Ascending aorta (tissue), 2 donors: ENCODE results near the gene RAB6B. TPM values are rescaled to one million over a fixed set of nuclear protein-coding genes. Genes with fewer than 3 reads are reported as not detected.

Experiments used
- DNase-seq, 2 donors: peaks; one replicate each; pipeline ENCODE4 v3.0.0-alpha.2; 2019; ENCODE audit warnings: low spot score in 2 of 2
- H3K27ac ChIP-seq, 2 donors: fragments of 200-600 bp; sonication (generic); one replicate each; pipeline ENCODE4 v1.5.1; 2016 to 2017; ENCODE audit warnings: mild to moderate bottlenecking in 1 of 2
- H3K27me3 ChIP-seq: fragments of 200-600 bp; sonication (generic); one replicate; pipeline ENCODE4 v1.5.1; 2017
- H3K36me3 ChIP-seq, 2 donors: fragments of 200-600 bp; sonication (generic); one replicate each; pipeline ENCODE4 v1.5.1; 2016
- H3K4me1 ChIP-seq, 2 donors: fragments of 200-600 bp; sonication (generic); one replicate each; pipeline ENCODE4 v1.5.1; 2016 to 2017; ENCODE audit warnings: mild to moderate bottlenecking in 1 of 2
- H3K4me3 ChIP-seq, 2 donors: fragments of 200-600 bp; sonication (generic); one replicate each; pipeline ENCODE4 v1.5.1; 2016 to 2017; ENCODE audit warnings: mild to moderate bottlenecking in 1 of 2
- H3K9me3 ChIP-seq, 2 donors: fragments of 200-600 bp; sonication (generic); one replicate each; pipeline ENCODE4 v1.5.1; 2016
- intact Hi-C: fragments of 100-400 bp; cut with DNase I; formaldehyde crosslinking; loops from one replicate; pipeline ENCODE4 v1.15.1; 2023
- total RNA-seq: library from RNA; depleted of rRNA; stranded (reverse); fragments of >200 nt; gene quantifications from one replicate; pipeline ENCODE4 v1.1.0, GENCODE V29; 2016
- TF ChIP-seq, protein P1 (sequence below), 3 experiments: fragments of 200-600 bp in 2 of 3; fragments of 450-650 bp in 1 of 3; sonication (generic) in 2 of 3; IDR thresholded peaks; one replicate each; pipeline ENCODE4 v1.5.1; 2016 to 2019; ENCODE audit warnings: antibody characterized with exemption in 3 of 3, mild to moderate bottlenecking in 1 of 3, moderate library complexity in 1 of 3

The RAB6B gene
- total RNA-seq, 1 donor from 2014 or later, result 0.75 TPM

DNA sequence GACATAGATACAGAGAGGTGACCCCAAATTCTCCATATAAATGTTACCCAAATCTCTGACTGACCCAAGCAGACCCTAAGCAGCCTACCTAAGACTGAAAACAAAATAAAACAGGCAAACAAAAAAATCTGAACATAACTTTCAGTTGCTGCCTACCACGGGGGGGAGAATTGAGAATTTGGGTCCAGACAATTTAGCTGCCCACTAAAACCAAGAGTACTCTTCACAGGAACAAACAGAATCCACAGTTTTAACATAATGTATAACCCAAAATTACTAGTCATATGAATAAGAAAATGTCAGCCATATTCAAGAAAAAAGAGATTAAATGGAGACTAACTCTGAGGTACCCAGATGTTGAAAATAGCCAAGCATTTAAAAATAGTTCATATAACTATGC is 45.6 kb downstream of the RAB6B start:
- H3K4me1 ChIP-seq, result peaks cover 5 to 6% of the 10 kb centered on the region in 2 donors
- H3K27ac ChIP-seq, result no peak overlapping the region
- no peak overlapping the region for H3K4me3 ChIP-seq
- H3K9me3 ChIP-seq, result no peaks in the 10 kb centered on the region
- no peak for DNase-seq
- H3K27me3 ChIP-seq, result no peaks in the 10 kb centered on the region
- TF ChIP-seq, protein P1, sequence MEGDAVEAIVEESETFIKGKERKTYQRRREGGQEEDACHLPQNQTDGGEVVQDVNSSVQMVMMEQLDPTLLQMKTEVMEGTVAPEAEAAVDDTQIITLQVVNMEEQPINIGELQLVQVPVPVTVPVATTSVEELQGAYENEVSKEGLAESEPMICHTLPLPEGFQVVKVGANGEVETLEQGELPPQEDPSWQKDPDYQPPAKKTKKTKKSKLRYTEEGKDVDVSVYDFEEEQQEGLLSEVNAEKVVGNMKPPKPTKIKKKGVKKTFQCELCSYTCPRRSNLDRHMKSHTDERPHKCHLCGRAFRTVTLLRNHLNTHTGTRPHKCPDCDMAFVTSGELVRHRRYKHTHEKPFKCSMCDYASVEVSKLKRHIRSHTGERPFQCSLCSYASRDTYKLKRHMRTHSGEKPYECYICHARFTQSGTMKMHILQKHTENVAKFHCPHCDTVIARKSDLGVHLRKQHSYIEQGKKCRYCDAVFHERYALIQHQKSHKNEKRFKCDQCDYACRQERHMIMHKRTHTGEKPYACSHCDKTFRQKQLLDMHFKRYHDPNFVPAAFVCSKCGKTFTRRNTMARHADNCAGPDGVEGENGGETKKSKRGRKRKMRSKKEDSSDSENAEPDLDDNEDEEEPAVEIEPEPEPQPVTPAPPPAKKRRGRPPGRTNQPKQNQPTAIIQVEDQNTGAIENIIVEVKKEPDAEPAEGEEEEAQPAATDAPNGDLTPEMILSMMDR (IDR thresholded peaks at IDR 0.05), result no peak
- H3K36me3 ChIP-seq, result no peaks in the 10 kb centered on the region
- intact Hi-C loops, result no loop called here

DNA sequence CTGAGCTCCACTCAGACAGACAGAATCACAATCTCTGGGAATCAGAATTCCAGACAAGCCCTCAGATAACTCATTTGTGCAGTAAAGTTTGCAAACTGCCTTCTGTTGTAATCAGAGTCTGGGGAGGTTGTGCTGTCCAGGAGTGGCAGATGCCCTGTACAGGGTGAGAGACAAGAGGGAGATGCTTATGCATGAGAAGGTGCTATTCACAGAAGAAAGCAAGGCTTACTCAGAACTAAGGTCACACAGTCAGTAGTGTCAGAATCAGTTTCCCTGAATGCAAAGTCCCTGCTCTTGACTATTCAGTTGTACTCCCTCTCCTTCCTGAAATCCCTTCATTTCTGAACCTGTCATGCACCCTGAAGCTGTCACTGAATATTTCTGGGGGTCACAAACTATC is 46.3 kb downstream of the RAB6B start:
- H3K9me3 ChIP-seq, result no peaks in the 10 kb centered on the region
- TF ChIP-seq, protein P1 (IDR thresholded peaks at IDR 0.05), result no peak
- no peak for DNase-seq
- no peak overlapping the region for H3K27ac ChIP-seq
- no peaks in the 10 kb centered on the region for H3K36me3 ChIP-seq
- peaks cover 4 to 6% of the 10 kb centered on the region in 2 donors for H3K4me1 ChIP-seq
- intact Hi-C loops, result no loop called here
- H3K27me3 ChIP-seq, result no peaks in the 10 kb centered on the region
- no peak overlapping the region for H3K4me3 ChIP-seq

GRCh38 chr3:133845127-133845526 is 50.6 kb downstream of the RAB6B start:
- DNase-seq, result no peak
- H3K4me1 ChIP-seq, result no peaks in the 10 kb centered on the region
- H3K27ac ChIP-seq, result no peak overlapping the region
- no peaks in the 10 kb centered on the region for H3K27me3 ChIP-seq
- peaks cover 0 to 4% of the 10 kb centered on the region in 2 donors for H3K36me3 ChIP-seq
- H3K9me3 ChIP-seq, result no peaks in the 10 kb centered on the region
- no peak overlapping the region for H3K4me3 ChIP-seq
- TF ChIP-seq, protein P1 (IDR thresholded peaks at IDR 0.05), result no peak
- intact Hi-C loops, result no loop called here

- Histone ChIP-seq H3K27ac (no peak overlapping the region), H3K9me3 (no peaks in the 10 kb centered on the region), H3K27me3 (no peaks in the 10 kb centered on the region), H3K4me3 (no peak overlapping the region), H3K36me3 (peaks cover 3 to 4% of the 10 kb centered on the region in 2 donors), H3K4me1 (no peaks in the 10 kb centered on the region)
- TF ChIP-seq, protein P1 (IDR thresholded peaks at IDR 0.05), result no peak
- DNase-seq, result no peak
- intact Hi-C loops, result no loop called here
Measured at GRCh38 chr3:133843634-133844033, 52.0 kb downstream of the RAB6B start.

- H3K27me3 ChIP-seq, result no peaks in the 10 kb centered on the region
- H3K4me3 ChIP-seq, result no peak overlapping the region
- intact Hi-C loops, result no loop called here
Measured at GRCh38 chr3:133842158-133842557, 53.5 kb downstream of the RAB6B start.

More at GRCh38 chr3:133842158-133842557, 53.5 kb downstream of the RAB6B start:
- no peak for DNase-seq
- Histone ChIP-seq H3K9me3 (no peaks in the 10 kb centered on the region), H3K27ac (no peak overlapping the region), H3K36me3 (peaks cover 3 to 8% of the 10 kb centered on the region in 2 donors), H3K4me1 (no peaks in the 10 kb centered on the region)
- TF ChIP-seq, protein P1 (IDR thresholded peaks at IDR 0.05), result no peak
